WTC11 (cell line): ENCODE results near the gene SPINK1. TPM values are rescaled to one million over a fixed set of nuclear protein-coding genes. Genes with fewer than 3 reads are reported as not detected.
A peak's percentile ranks its signal among the peaks of the same experiment; 100 is the strongest.

Experiments used
- ATAC-seq: fragments of 200-7000 bp; cut with Tn5 transposase; 2 replicates; pipeline ENCODE4 v1.10.0; 2021; ENCODE audit warnings: mild to moderate bottlenecking, moderate library complexity
- CTCF ChIA-PET: fragments of 300-600 bp; sonication (Branson Sonifier 250); formaldehyde crosslinking; loops from one replicate; lab custom pipeline; 2021; ENCODE audit warnings: antibody characterized with exemption; lab: Charles Lee
- POLR2A ChIA-PET: fragments of 350-600 bp; sonication (Branson Sonifier 250); formaldehyde crosslinking; loops from one replicate; lab custom pipeline; 2021; ENCODE audit warnings: antibody characterized with exemption; lab: Charles Lee
- DNase-seq: peaks from one replicate; pipeline ENCODE4 v3.0.0; 2021; ENCODE audit warnings: low spot score
- H3K27ac Mint-ChIP-seq: 2 replicates; pipeline ENCODE4 v1.8.0; 2021; ENCODE audit warnings: mixed read lengths
- H3K27me3 Mint-ChIP-seq: 2 replicates; pipeline ENCODE4 v1.8.0; 2021; ENCODE audit warnings: low read depth, mild to moderate bottlenecking, moderate library complexity, mixed read lengths
- H3K36me3 Mint-ChIP-seq: 2 replicates; pipeline ENCODE4 v1.8.0; 2021; ENCODE audit warnings: mixed read lengths
- H3K4me1 Mint-ChIP-seq: 2 replicates; pipeline ENCODE4 v1.8.0; 2022; ENCODE audit warnings: mixed read lengths
- H3K4me3 Mint-ChIP-seq: 2 replicates; pipeline ENCODE4 v1.8.0; 2021; ENCODE audit warnings: mild to moderate bottlenecking, moderate library complexity, mixed read lengths
- H3K9me3 Mint-ChIP-seq: 2 replicates; pipeline ENCODE4 v1.8.0; 2021; ENCODE audit warnings: mixed read lengths
- AFF4 ChIP-seq: sonication (generic); formaldehyde crosslinking; IDR thresholded peaks from 2 replicates; pipeline ENCODE4 v1.8.1; 2023; ENCODE audit warnings: mild to moderate bottlenecking, missing genetic modification reagents, borderline replicate concordance
- AR ChIP-seq: fragments of 250-450 bp; sonication (Bioruptor Pico); IDR thresholded peaks from 2 replicates; pipeline ENCODE4 v1.9.0; 2021; ENCODE audit warnings: mild to moderate bottlenecking
- CREM ChIP-seq: sonication (generic); formaldehyde crosslinking; IDR thresholded peaks from 2 replicates; pipeline ENCODE4 v1.8.1; 2022; ENCODE audit warnings: mild to moderate bottlenecking, missing genetic modification reagents, moderate library complexity
- EMX1 ChIP-seq: fragments of 250-450 bp; sonication (Bioruptor Pico); IDR thresholded peaks from 2 replicates; pipeline ENCODE4 v1.8.0; 2021; ENCODE audit warnings: mild to moderate bottlenecking
- ESRRA ChIP-seq: sonication (generic); formaldehyde crosslinking; IDR thresholded peaks from 2 replicates; pipeline ENCODE4 v1.8.1; 2022; ENCODE audit warnings: mild to moderate bottlenecking, missing genetic modification reagents, borderline replicate concordance
- ETV6 ChIP-seq: sonication (generic); formaldehyde crosslinking; IDR thresholded peaks from 2 replicates; pipeline ENCODE4 v1.8.1; 2022; ENCODE audit warnings: mild to moderate bottlenecking, missing genetic modification reagents
- GTF2I ChIP-seq: fragments of 250-450 bp; sonication (Bioruptor Pico); conservative IDR thresholded peaks from 2 replicates; pipeline ENCODE4 v1.4.0; 2021; ENCODE audit warnings: mild to moderate bottlenecking
- JUN ChIP-seq: sonication (generic); formaldehyde crosslinking; IDR thresholded peaks from 2 replicates; pipeline ENCODE4 v1.8.0; 2023; ENCODE audit warnings: mild to moderate bottlenecking, missing genetic modification reagents
- KAT7 ChIP-seq: sonication (generic); formaldehyde crosslinking; IDR thresholded peaks from 2 replicates; pipeline ENCODE4 v1.8.1; 2023; ENCODE audit warnings: missing genetic modification reagents, mild to moderate bottlenecking, borderline replicate concordance
- MXD4 ChIP-seq: fragments of 250-450 bp; sonication (Bioruptor Pico); IDR thresholded peaks from 2 replicates; pipeline ENCODE4 v1.8.0; 2021; ENCODE audit warnings: mild to moderate bottlenecking, moderate library complexity, borderline replicate concordance
- MYBL2 ChIP-seq: sonication (generic); formaldehyde crosslinking; IDR thresholded peaks from 2 replicates; pipeline ENCODE4 v1.8.1; 2023; ENCODE audit warnings: mild to moderate bottlenecking, moderate library complexity, missing genetic modification reagents
- NR3C1 ChIP-seq: sonication (generic); formaldehyde crosslinking; conservative IDR thresholded peaks from 2 replicates; pipeline ENCODE4 v1.8.1; 2023; ENCODE audit warnings: low read depth, mild to moderate bottlenecking, missing genetic modification reagents
- PRRX2 ChIP-seq: fragments of 250-450 bp; sonication (Bioruptor Pico); IDR thresholded peaks from 2 replicates; pipeline ENCODE4 v1.8.0; 2021; ENCODE audit warnings: mild to moderate bottlenecking
- RORB ChIP-seq: fragments of 250-450 bp; sonication (Bioruptor Pico); IDR thresholded peaks from 2 replicates; pipeline ENCODE4 v1.9.0; 2021; ENCODE audit warnings: mild to moderate bottlenecking
- ZNF121 ChIP-seq: sonication (generic); formaldehyde crosslinking; IDR thresholded peaks from 2 replicates; pipeline ENCODE4 v1.8.0; 2023; ENCODE audit warnings: missing genetic modification reagents
- ZNF671 ChIP-seq: fragments of 250-450 bp; sonication (Bioruptor Pico); IDR thresholded peaks from 2 replicates; pipeline ENCODE4 v1.8.0; 2021; ENCODE audit warnings: mild to moderate bottlenecking
- total RNA-seq: library from RNA; stranded (reverse); gene quantifications from 3 replicates; pipeline ENCODE4 v1.2.3, GENCODE V29; 2021
- TF ChIP-seq, protein P1 (sequence below): fragments of 250-450 bp; sonication (Bioruptor Pico); IDR thresholded peaks from 2 replicates; pipeline ENCODE4 v1.8.0; 2021; ENCODE audit warnings: mild to moderate bottlenecking
- TF ChIP-seq, protein P2 (sequence below): fragments of 250-450 bp; sonication (Bioruptor Pico); conservative IDR thresholded peaks from 2 replicates; pipeline ENCODE4 v1.9.0; 2021; ENCODE audit warnings: mild to moderate bottlenecking

Gene SPINK1
- total RNA-seq, 1 experiment from 2014 or later, result 5.4 TPM

GRCh38 chr5:147876626-147877025 lies 45.2 kb upstream of the SPINK1 start:
- no peak overlapping the region for H3K4me3 Mint-ChIP-seq
- no peak for ATAC-seq
- H3K9me3 Mint-ChIP-seq, result no peaks in the 10 kb centered on the region
- TF ChIP-seq JUN (CRISPR knock-in tag), result no peak
- no peak for TF ChIP-seq ETV6 (CRISPR knock-in tag)
- TF ChIP-seq RORB (CRISPR knock-in tag), result no peak
- no peak for TF ChIP-seq NR3C1 (CRISPR knock-in tag)
- no peak for TF ChIP-seq KAT7 (CRISPR knock-in tag)
- no peak for TF ChIP-seq CREM (CRISPR knock-in tag)
- no peak for TF ChIP-seq AFF4
- H3K27ac Mint-ChIP-seq, result peak overlapping the region; percentile 98
- ChIA-PET CTCF (no interaction called here), POLR2A (no interaction called here)
- no peak for DNase-seq
- peaks cover 33% of the 10 kb centered on the region for H3K36me3 Mint-ChIP-seq
- no peaks in the 10 kb centered on the region for H3K27me3 Mint-ChIP-seq
- H3K4me1 Mint-ChIP-seq, result peaks cover 68% of the 10 kb centered on the region

DNA sequence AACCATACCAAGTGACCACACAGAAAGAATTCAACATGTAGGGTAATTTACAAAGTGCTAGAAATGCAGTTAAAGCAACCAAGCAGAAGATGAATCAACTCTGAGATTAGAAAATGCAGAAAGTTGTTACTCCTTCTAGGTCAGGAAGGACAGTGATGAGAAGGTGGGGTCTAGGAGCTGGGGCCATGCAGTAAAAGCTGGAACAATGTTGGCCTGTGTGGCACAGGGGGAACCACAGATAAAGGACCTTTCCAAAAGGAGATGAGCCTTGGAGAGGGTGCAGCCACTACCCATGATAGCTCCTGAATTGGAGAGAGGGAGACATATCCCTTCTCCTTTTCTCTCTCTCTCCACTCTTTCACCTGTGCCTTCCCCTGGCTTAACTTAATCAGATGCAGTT lies 44.7 kb upstream of the SPINK1 start:
- CTCF ChIA-PET, result no interaction called here
- H3K27me3 Mint-ChIP-seq, result no peaks in the 10 kb centered on the region
- no peak for ATAC-seq

GRCh38 chr5:147874910-147875367 lies 43.5 kb upstream of the SPINK1 start:
- ATAC-seq (peak; percentile 78), DNase-seq (peak; percentile 38)
- no peaks in the 10 kb centered on the region for H3K9me3 Mint-ChIP-seq
- peak overlapping the region; percentile 96 for H3K4me3 Mint-ChIP-seq
- CTCF ChIA-PET, result interaction anchor here (0.6 to 1.7 kb wide), 3 partner anchors 12 to 14 kb away, joined by 3 to 6 read pairs (median 3); no protein-coding TSS in a partner anchor
- H3K27ac Mint-ChIP-seq, result peak overlapping the region; percentile 98
- H3K27me3 Mint-ChIP-seq, result no peaks in the 10 kb centered on the region; the same call in 1 of the 2 replicates
- TF ChIP-seq, protein P1, sequence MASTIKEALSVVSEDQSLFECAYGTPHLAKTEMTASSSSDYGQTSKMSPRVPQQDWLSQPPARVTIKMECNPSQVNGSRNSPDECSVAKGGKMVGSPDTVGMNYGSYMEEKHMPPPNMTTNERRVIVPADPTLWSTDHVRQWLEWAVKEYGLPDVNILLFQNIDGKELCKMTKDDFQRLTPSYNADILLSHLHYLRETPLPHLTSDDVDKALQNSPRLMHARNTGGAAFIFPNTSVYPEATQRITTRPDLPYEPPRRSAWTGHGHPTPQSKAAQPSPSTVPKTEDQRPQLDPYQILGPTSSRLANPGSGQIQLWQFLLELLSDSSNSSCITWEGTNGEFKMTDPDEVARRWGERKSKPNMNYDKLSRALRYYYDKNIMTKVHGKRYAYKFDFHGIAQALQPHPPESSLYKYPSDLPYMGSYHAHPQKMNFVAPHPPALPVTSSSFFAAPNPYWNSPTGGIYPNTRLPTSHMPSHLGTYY (CRISPR knock-in tag), result no peak
- TF ChIP-seq, protein P2, sequence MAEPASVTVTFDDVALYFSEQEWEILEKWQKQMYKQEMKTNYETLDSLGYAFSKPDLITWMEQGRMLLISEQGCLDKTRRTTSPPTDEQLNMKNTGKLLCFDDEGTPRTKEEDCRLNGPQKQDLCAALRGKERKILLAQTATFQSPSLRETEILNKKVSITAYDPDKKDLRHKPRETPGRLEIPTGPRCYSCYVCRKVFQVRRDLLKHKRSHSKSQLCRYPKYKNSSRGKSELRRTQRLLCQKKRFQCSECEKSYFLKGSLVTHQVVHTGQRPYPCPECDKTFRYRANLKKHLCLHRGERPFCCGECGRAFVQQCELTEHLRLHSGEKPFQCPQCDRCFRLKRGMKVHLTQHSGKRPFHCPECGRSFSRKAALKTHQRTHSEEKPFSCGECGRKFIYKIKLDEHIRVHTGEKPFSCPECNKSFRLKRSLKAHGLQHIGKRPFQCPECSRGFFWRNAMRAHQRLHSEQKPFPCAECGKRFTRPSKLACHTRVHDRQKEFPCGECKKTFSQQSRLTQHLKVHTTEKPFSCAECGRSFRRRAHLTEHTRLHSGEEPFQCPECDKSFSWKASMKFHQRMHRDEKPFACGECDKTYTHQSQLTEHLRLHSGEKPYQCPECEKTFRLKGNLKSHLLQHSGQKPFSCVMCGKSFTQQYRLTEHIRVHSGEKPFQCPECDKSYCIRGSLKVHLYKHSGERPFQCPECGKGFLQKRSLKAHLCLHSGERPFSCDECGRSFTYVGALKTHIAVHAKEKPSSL (CRISPR knock-in tag), result peak; percentile 78; the same call in 1 of the 2 replicates
- TF ChIP-seq ZNF671 (CRISPR knock-in tag) (peak; percentile 25; the same call in 1 of the 2 replicates), MYBL2 (CRISPR knock-in tag) (no peak), PRRX2 (CRISPR knock-in tag) (peak; percentile 87), ESRRA (peak; percentile 76; the same call in 1 of the 2 replicates), AR (CRISPR knock-in tag) (peak; percentile 56; the same call in 1 of the 2 replicates), GTF2I (0 out of 2 replicates have a peak, but pooled peaks have one; percentile 3), EMX1 (peak; percentile 59; the same call in 1 of the 2 replicates), ZNF121 (CRISPR knock-in tag) (0 out of 2 replicates have a peak, but pooled peaks have one; percentile 10)
- POLR2A ChIA-PET, result interaction anchor here (0.5 to 2.0 kb wide), 6 partner anchors 12 to 1646 kb away, joined by 3 to 10 read pairs (median 4); no protein-coding TSS in a partner anchor
- peaks cover 43% of the 10 kb centered on the region for H3K36me3 Mint-ChIP-seq
- H3K4me1 Mint-ChIP-seq, result peaks cover 71% of the 10 kb centered on the region

More for the DNA sequence above, 44.7 kb upstream of the SPINK1 start:
- Mint-ChIP-seq H3K9me3 (no peaks in the 10 kb centered on the region), H3K4me3 (peak overlapping the region; percentile 26; the same call in 1 of the 2 replicates), H3K4me1 (peaks cover 70% of the 10 kb centered on the region), H3K27ac (peak overlapping the region; percentile 98), H3K36me3 (peaks cover 34% of the 10 kb centered on the region)
- peak; percentile 99 for TF ChIP-seq ZNF121 (CRISPR knock-in tag)
- TF ChIP-seq MXD4 (CRISPR knock-in tag), result no peak
- POLR2A ChIA-PET, result interaction anchor here (1.3 kb wide), 1 partner anchor 11 kb away, joined by 3 read pairs; no protein-coding TSS in a partner anchor
- DNase-seq, result no peak
